ENCODE measurements around the gene CDC25A. TPM values are rescaled to one million over a fixed set of nuclear protein-coding genes. Genes with fewer than 3 reads are reported as not detected.

CDC25A gene
- total RNA-seq, 1 experiment from 2014 or later: 12.2 TPM

Other genes starting within 250 kb of the CDC25A start
- 35.8 and 40.8 TPM in 2 replicates for gene MAP4, start 172.0 kb downstream of the CDC25A start, total RNA-seq (2014; rRNA removed; shearing (Covaris generic))
- gene CAMP, start 35.1 kb upstream of the CDC25A start, total RNA-seq (2014; rRNA removed; shearing (Covaris generic)): 0.15 TPM in 1 of 2 replicates, not detected in the other
- gene ZNF589, start 52.7 kb upstream of the CDC25A start, total RNA-seq (2014; rRNA removed; shearing (Covaris generic)): 1.3 and 1.5 TPM in 2 replicates
- 16.6 and 20.0 TPM in 2 replicates for gene NME6, start 113.0 kb upstream of the CDC25A start, total RNA-seq (2014; rRNA removed; shearing (Covaris generic))
- not detected in 2 replicates for gene SPINK8, start 145.2 kb upstream of the CDC25A start, total RNA-seq (2014; rRNA removed; shearing (Covaris generic))
- 0.08 TPM in 1 of 2 replicates, not detected in the other for gene FBXW12, start 183.8 kb upstream of the CDC25A start, total RNA-seq (2014; rRNA removed; shearing (Covaris generic))
- 4.3 and 9.6 TPM in 2 replicates for gene PLXNB1, start 241.7 kb upstream of the CDC25A start, total RNA-seq (2014; rRNA removed; shearing (Covaris generic))

All from H4 (cell line).